Activated naive CD8-positive, alpha-beta T cell treated with anti-CD3 and anti-CD28 coated beads, Interleukin-2, amount 10 ng/mL, durations not matched to agents 7 days and 5 days (primary cell): ENCODE results near the gene POU2F1. TPM values are rescaled to one million over a fixed set of nuclear protein-coding genes. Genes with fewer than 3 reads are reported as not detected.

ENCODE experiments used
- ATAC-seq: fragments of 150-1000 bp; cut with Tn5 transposase; one replicate; pipeline ENCODE4 v1.10.0; 2021; ENCODE audit warnings: low read depth, moderate library complexity
- POLR2A ChIA-PET: fragments of 350-600 bp; sonication (Branson Sonifier 250); formaldehyde crosslinking; loops from one replicate; lab custom pipeline; 2021; ENCODE audit warnings: antibody characterized with exemption; lab: Charles Lee
- DNase-seq: peaks from one replicate; pipeline ENCODE4 v3.0.0; 2021
- H3K27ac Mint-ChIP-seq: one replicate; pipeline ENCODE4 v1.8.0; 2022; ENCODE audit warnings: mild to moderate bottlenecking, mixed read lengths
- H3K27me3 Mint-ChIP-seq: one replicate; pipeline ENCODE4 v1.8.0; 2022; ENCODE audit warnings: mild to moderate bottlenecking, moderate library complexity, mixed read lengths
- H3K36me3 Mint-ChIP-seq: one replicate; pipeline ENCODE4 v1.8.0; 2021; ENCODE audit warnings: mild to moderate bottlenecking, mixed read lengths
- H3K4me1 Mint-ChIP-seq: one replicate; pipeline ENCODE4 v1.8.0; 2021; ENCODE audit warnings: mixed read lengths
- H3K4me3 Mint-ChIP-seq: one replicate; pipeline ENCODE4 v1.8.0; 2022; ENCODE audit warnings: mild to moderate bottlenecking, moderate library complexity, mixed read lengths
- H3K9me3 Mint-ChIP-seq: one replicate; pipeline ENCODE4 v1.8.0; 2021; ENCODE audit warnings: mixed read lengths
- total RNA-seq, 2 experiments: library from RNA; stranded (reverse); gene quantifications; one replicate each; pipeline ENCODE4 v1.2.3, GENCODE V29; 2021

POU2F1 gene
- total RNA-seq, 2 experiments from 2014 or later = 25.6 to 28.0 TPM

- no peak for ATAC-seq
- peaks cover under 1% of the 10 kb centered on the region for H3K9me3 Mint-ChIP-seq
- no peak overlapping the region for H3K4me3 Mint-ChIP-seq
- no peak overlapping the region for H3K27ac Mint-ChIP-seq
- H3K4me1 Mint-ChIP-seq = peaks cover 1% of the 10 kb centered on the region
- DNase-seq = no peak
- H3K27me3 Mint-ChIP-seq = no peaks in the 10 kb centered on the region
- H3K36me3 Mint-ChIP-seq = peaks cover 17% of the 10 kb centered on the region
- POLR2A ChIA-PET = no interaction called here
These were observed 144.1 kb downstream of the POU2F1 start for GRCh38 chr1:167364826-167365225.

DNA sequence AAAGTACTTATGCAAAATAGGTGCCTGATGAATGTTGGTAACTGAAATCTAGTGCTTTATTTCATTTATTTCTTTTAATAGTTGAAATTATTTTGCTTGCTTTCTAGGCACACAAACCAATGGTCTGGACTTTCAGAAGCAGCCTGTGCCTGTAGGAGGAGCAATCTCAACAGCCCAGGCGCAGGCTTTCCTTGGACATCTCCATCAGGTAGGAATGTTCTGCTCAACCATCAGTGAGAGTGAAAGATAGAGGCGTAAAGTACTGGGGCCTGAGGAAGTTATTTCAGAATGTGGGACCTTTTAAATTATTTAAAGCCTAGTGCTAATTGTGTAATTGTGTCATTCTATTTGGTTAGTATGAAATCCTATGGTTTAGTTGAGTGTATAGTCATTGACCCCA is 144.7 kb downstream of the POU2F1 start:
- Mint-ChIP-seq H3K4me3 (no peak overlapping the region), H3K4me1 (peaks cover 1% of the 10 kb centered on the region), H3K27me3 (no peaks in the 10 kb centered on the region), H3K27ac (no peak overlapping the region), H3K36me3 (peaks cover 13% of the 10 kb centered on the region), H3K9me3 (no peaks in the 10 kb centered on the region)
- ATAC-seq = no peak
- POLR2A ChIA-PET = no interaction called here
- no peak for DNase-seq

DNA sequence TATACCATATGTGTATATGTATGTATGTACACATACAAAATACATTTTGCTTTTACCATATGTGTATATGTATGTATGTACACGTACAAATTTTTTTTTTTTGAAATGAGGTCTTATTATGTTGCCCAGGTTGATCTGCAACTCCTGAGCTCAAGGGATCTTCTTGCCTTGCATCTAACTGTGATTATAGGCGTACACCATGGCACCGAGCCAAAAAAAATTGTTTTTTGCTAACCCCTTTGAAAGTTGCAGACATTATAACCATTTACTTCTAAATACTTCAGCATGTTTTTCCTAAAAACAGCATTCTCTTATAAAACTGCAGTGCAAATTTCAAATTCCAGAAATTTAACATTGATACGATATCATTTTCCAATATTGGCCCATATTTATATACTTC is 147.0 kb downstream of the POU2F1 start:
- POLR2A ChIA-PET = no interaction called here
- Mint-ChIP-seq H3K4me1 (no peaks in the 10 kb centered on the region), H3K4me3 (no peak overlapping the region), H3K9me3 (no peaks in the 10 kb centered on the region), H3K27me3 (no peaks in the 10 kb centered on the region), H3K36me3 (peaks cover 13% of the 10 kb centered on the region), H3K27ac (no peak overlapping the region)
- ATAC-seq (no peak), DNase-seq (no peak)

DNA sequence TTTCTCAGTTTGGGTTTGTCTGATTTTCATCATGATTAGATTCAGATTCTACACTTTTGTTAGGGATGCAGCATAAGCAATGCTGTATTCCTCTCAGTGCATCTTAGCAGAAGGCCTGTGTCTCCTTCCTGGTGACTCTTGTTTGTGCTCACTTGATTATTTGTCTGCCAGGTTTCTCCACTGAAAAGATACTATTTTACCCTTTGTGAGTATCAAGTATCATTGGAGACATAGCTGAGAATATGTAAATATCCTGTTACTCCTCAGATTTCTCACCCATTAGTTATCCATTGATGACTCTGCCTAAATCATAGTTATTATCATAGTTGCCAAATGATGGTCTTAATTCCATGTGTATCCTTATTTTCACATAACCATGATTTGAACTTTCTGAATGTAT is 148.5 kb downstream of the POU2F1 start:
- Mint-ChIP-seq H3K4me3 (no peak overlapping the region), H3K4me1 (no peaks in the 10 kb centered on the region), H3K27me3 (no peaks in the 10 kb centered on the region), H3K36me3 (peaks cover 21% of the 10 kb centered on the region), H3K27ac (no peak overlapping the region), H3K9me3 (no peaks in the 10 kb centered on the region)
- DNase-seq (no peak), ATAC-seq (no peak)
- POLR2A ChIA-PET = no interaction called here

- no peak overlapping the region for H3K4me3 Mint-ChIP-seq
- no peaks in the 10 kb centered on the region for H3K4me1 Mint-ChIP-seq
- no peaks in the 10 kb centered on the region for H3K27me3 Mint-ChIP-seq
- H3K27ac Mint-ChIP-seq = no peak overlapping the region
- POLR2A ChIA-PET = no interaction called here
- DNase-seq = no peak
- ATAC-seq = no peak
- no peaks in the 10 kb centered on the region for H3K9me3 Mint-ChIP-seq
- H3K36me3 Mint-ChIP-seq = peaks cover 21% of the 10 kb centered on the region
These were observed 149.2 kb downstream of the POU2F1 start for GRCh38 chr1:167369933-167370332.

GRCh38 chr1:167371030-167371429 is 150.3 kb downstream of the POU2F1 start:
- H3K27me3 Mint-ChIP-seq = no peaks in the 10 kb centered on the region
- H3K9me3 Mint-ChIP-seq = no peaks in the 10 kb centered on the region
- peaks cover 19% of the 10 kb centered on the region for H3K36me3 Mint-ChIP-seq
- H3K27ac Mint-ChIP-seq = no peak overlapping the region
- no peak for DNase-seq
- no peak overlapping the region for H3K4me3 Mint-ChIP-seq
- no peaks in the 10 kb centered on the region for H3K4me1 Mint-ChIP-seq
- POLR2A ChIA-PET = no interaction called here
- ATAC-seq = no peak

DNA sequence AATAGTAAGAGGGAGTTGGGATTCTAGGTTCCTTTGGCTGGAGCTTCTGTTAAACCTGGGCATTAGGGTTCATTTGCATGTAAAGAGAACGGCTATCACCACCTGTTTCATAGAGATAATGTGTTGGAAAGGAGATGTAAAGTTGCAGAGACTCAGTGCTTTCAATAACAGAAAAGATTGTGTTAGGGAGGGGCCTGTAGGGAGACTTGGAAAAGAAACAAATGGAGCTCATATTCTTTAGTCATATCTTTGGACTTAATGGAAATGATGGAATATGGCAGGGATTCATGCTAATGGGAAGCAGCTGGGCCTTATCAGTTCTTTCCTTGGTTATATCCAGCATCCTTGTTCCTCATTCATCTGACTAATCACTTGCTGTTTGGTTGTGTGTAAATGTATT is 152.7 kb downstream of the POU2F1 start:
- no peak for ATAC-seq
- no peak for DNase-seq
- Mint-ChIP-seq H3K9me3 (no peaks in the 10 kb centered on the region), H3K27ac (no peak overlapping the region), H3K4me1 (no peaks in the 10 kb centered on the region), H3K27me3 (no peaks in the 10 kb centered on the region), H3K4me3 (no peak overlapping the region), H3K36me3 (peaks cover 23% of the 10 kb centered on the region)
- POLR2A ChIA-PET = no interaction called here

- ATAC-seq = no peak
- no peaks in the 10 kb centered on the region for H3K27me3 Mint-ChIP-seq
- no peaks in the 10 kb centered on the region for H3K9me3 Mint-ChIP-seq
- H3K4me3 Mint-ChIP-seq = no peak overlapping the region
- peaks cover 28% of the 10 kb centered on the region for H3K36me3 Mint-ChIP-seq
- H3K27ac Mint-ChIP-seq = no peak overlapping the region
- H3K4me1 Mint-ChIP-seq = no peaks in the 10 kb centered on the region
- POLR2A ChIA-PET = no interaction called here
- no peak for DNase-seq
These were observed 153.3 kb downstream of the POU2F1 start for GRCh38 chr1:167373986-167374385.

- Mint-ChIP-seq H3K27me3 (no peaks in the 10 kb centered on the region), H3K4me3 (no peak overlapping the region), H3K9me3 (no peaks in the 10 kb centered on the region), H3K4me1 (no peaks in the 10 kb centered on the region), H3K36me3 (peaks cover 31% of the 10 kb centered on the region), H3K27ac (no peak overlapping the region)
- DNase-seq (no peak), ATAC-seq (no peak)
- POLR2A ChIA-PET = no interaction called here
These were observed 155.3 kb downstream of the POU2F1 start for GRCh38 chr1:167375949-167376348.

- no peak overlapping the region for H3K27ac Mint-ChIP-seq
- no peaks in the 10 kb centered on the region for H3K4me1 Mint-ChIP-seq
- H3K36me3 Mint-ChIP-seq = peaks cover 14% of the 10 kb centered on the region
- H3K9me3 Mint-ChIP-seq = no peaks in the 10 kb centered on the region
- H3K4me3 Mint-ChIP-seq = no peak overlapping the region
- ATAC-seq = no peak
- no peak for DNase-seq
- POLR2A ChIA-PET = interaction anchor here (0.6 kb wide), 1 partner anchor 167 kb away, joined by 3 read pairs; the partner anchor contains the start of gene POU2F1
- no peaks in the 10 kb centered on the region for H3K27me3 Mint-ChIP-seq
These were observed 166.7 kb downstream of the POU2F1 start for GRCh38 chr1:167387251-167387910.

DNA sequence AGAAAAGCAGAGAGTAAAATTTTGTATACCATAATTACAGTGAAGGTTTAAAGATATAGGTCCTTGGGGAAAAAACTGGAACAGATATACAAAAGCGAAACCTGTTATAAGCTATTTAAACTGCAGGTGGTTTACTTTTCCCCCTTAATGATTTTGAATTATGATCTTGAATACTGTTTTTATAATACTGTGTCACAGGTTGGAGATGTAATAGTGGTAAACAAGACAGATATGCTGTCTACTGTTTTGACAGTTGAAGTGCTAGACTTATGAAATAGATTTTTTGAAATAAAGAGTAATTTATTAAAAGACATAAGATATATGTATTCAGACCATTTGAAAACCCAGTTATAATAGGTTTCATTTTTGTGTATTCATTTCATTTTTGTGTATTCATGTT is 168.3 kb downstream of the POU2F1 start:
- Mint-ChIP-seq H3K36me3 (peaks cover 11% of the 10 kb centered on the region), H3K9me3 (no peaks in the 10 kb centered on the region), H3K4me1 (no peaks in the 10 kb centered on the region), H3K4me3 (no peak overlapping the region), H3K27me3 (no peaks in the 10 kb centered on the region), H3K27ac (no peak overlapping the region)
- no peak for DNase-seq
- ATAC-seq = no peak
- POLR2A ChIA-PET = no interaction called here

GRCh38 chr1:167392200-167392696 is 171.6 kb downstream of the POU2F1 start:
- POLR2A ChIA-PET = no interaction called here
- ATAC-seq (no peak), DNase-seq (no peak)
- H3K27ac Mint-ChIP-seq = no peak overlapping the region
- peaks cover 7% of the 10 kb centered on the region for H3K36me3 Mint-ChIP-seq
- no peak overlapping the region for H3K4me3 Mint-ChIP-seq
- H3K9me3 Mint-ChIP-seq = no peaks in the 10 kb centered on the region
- no peaks in the 10 kb centered on the region for H3K4me1 Mint-ChIP-seq
- no peaks in the 10 kb centered on the region for H3K27me3 Mint-ChIP-seq

DNA sequence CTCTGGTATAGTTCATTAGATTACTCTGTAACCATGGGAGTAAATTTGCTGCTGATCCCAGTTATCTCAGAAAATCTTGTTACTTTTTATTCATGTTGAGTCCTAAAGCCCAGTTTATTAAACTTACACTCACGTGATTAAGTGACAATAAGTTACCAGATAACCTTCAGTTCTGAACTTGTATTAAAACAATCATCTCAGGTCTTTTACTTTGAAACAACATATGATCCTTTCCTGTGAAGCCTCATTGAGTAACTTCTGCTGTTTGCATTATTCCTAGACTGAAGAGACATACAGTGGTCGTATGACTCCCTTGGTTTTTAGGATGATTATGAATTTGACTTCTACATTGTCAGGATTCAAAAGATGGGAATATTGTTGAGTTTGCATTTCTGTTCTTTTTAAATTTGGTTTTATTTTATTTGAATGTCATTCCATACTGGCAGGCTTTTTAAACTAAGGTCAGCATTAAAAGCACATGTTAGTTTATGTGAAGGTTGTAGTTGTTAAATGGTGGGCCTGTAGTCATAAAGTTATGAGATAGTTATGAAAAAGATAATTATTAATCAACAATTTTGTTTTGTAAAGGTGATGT is 179.8 kb downstream of the POU2F1 start:
- ATAC-seq = no peak
- POLR2A ChIA-PET = interaction anchor here (0.6 kb wide), 1 partner anchor 11 kb away, joined by 5 read pairs; no protein-coding TSS in a partner anchor
- no peak for DNase-seq
- Mint-ChIP-seq H3K4me1 (peaks cover 7% of the 10 kb centered on the region), H3K4me3 (no peak overlapping the region), H3K27me3 (no peaks in the 10 kb centered on the region), H3K9me3 (no peaks in the 10 kb centered on the region), H3K27ac (peak overlapping the region; percentile 2), H3K36me3 (peaks cover 21% of the 10 kb centered on the region)

DNA sequence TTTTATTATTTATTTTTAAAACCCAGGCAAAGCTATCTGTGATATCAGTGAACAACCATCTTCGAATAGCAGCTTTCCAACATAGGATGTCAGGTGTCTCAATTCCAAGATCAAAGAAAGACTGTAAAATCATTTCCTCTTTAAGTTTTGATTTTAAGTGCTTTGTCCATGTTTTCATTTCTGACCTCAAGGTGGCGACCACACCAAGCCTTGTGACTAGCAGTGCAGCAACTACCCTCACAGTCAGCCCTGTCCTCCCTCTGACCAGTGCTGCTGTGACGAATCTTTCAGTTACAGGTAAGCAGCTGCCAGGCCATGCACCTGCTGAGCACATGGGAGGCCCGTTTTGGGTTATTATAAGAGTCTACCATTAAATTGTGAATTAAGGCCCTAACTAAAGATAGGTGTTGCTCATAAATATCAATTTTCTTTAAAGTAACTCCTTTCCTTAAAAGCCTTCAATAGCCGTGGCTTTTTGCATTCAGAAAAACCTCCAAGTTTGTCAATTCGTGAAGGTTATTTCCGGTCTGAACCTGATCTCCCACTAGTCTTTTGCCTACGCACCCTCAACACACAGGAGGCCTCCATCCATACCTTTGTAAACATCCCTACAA is 180.7 kb downstream of the POU2F1 start:
- Mint-ChIP-seq H3K27ac (no peak overlapping the region), H3K9me3 (no peaks in the 10 kb centered on the region), H3K4me3 (no peak overlapping the region), H3K27me3 (no peaks in the 10 kb centered on the region), H3K36me3 (peaks cover 21% of the 10 kb centered on the region), H3K4me1 (peaks cover 7% of the 10 kb centered on the region)
- POLR2A ChIA-PET = no interaction called here
- ATAC-seq (peak; percentile 61), DNase-seq (peak; percentile 41)
